GM23338 (cell line): ENCODE data around the gene MAP2K6. TPM values are rescaled to one million over a fixed set of nuclear protein-coding genes. Genes with fewer than 3 reads are reported as not detected.

Source experiments
- ATAC-seq: fragments of 200-7000 bp; cut with Tn5 transposase; 3 replicates; pipeline ENCODE4 v1.9.1; 2020
- DNase-seq: peaks from one replicate; pipeline ENCODE4 v3.0.0-alpha.2; 2015; ENCODE audit warnings: low spot score
- H2AFZ ChIP-seq: fragments of 200-600 bp; sonication (generic); 2 replicates; pipeline ENCODE4 v1.8.0; 2016; ENCODE audit warnings: antibody characterized with exemption, mild to moderate bottlenecking, moderate library complexity
- H3F3A ChIP-seq: fragments of 200-600 bp; sonication (generic); replicated peaks from 2 replicates; pipeline ENCODE4 v1.8.0; 2017; ENCODE audit warnings: antibody characterized with exemption, mixed run types, low read depth
- H3K27ac ChIP-seq: fragments of 200-600 bp; sonication (generic); 2 replicates; pipeline ENCODE4 v1.6.1; 2016; ENCODE audit warnings: low read depth
- H3K27me3 ChIP-seq: fragments of 200-600 bp; sonication (generic); 2 replicates; pipeline ENCODE4 v1.8.0; 2016; ENCODE audit warnings: mild to moderate bottlenecking, mixed run types, moderate library complexity; ENCODE audit not compliant: insufficient read depth
- H3K36me3 ChIP-seq: fragments of 200-600 bp; sonication (generic); 2 replicates; pipeline ENCODE4 v1.8.0; 2016; ENCODE audit warnings: mild to moderate bottlenecking; ENCODE audit not compliant: insufficient read depth
- H3K4me1 ChIP-seq: fragments of 200-600 bp; sonication (generic); 2 replicates; pipeline ENCODE4 v1.8.0; 2016; ENCODE audit warnings: mild to moderate bottlenecking, moderate library complexity; ENCODE audit not compliant: insufficient read depth
- H3K4me2 ChIP-seq: fragments of 200-600 bp; sonication (generic); 2 replicates; pipeline ENCODE4 v1.7.1; 2017; ENCODE audit warnings: mixed run types
- H3K4me3 ChIP-seq: fragments of 200-600 bp; sonication (generic); 2 replicates; pipeline ENCODE4 v1.6.1; 2016; ENCODE audit warnings: mixed run types
- H3K79me2 ChIP-seq: fragments of 200-600 bp; sonication (generic); replicated peaks from 2 replicates; pipeline ENCODE4 v1.8.0; 2017; ENCODE audit warnings: mild to moderate bottlenecking; ENCODE audit not compliant: insufficient read depth
- H3K9me2 ChIP-seq: fragments of 200-600 bp; sonication (generic); 2 replicates; pipeline ENCODE4 v1.8.0; 2017; ENCODE audit not compliant: insufficient read depth
- H4K20me1 ChIP-seq: fragments of 200-600 bp; sonication (generic); replicated peaks from 2 replicates; pipeline ENCODE4 v1.8.0; 2017; ENCODE audit warnings: mild to moderate bottlenecking; ENCODE audit not compliant: insufficient read depth
- H3K27ac Mint-ChIP-seq: 2 replicates; pipeline ENCODE4 v1.8.0; 2020; ENCODE audit warnings: inconsistent platforms, mild to moderate bottlenecking, moderate library complexity, mixed read lengths
- H3K27me3 Mint-ChIP-seq: 3 replicates; pipeline ENCODE4 v1.8.0; 2022; ENCODE audit warnings: low read depth, mild to moderate bottlenecking, moderate library complexity, mixed read lengths, inconsistent platforms; ENCODE audit not compliant: insufficient read depth, poor library complexity
- H3K36me3 Mint-ChIP-seq: 3 replicates; pipeline ENCODE4 v1.8.0; 2021; ENCODE audit warnings: low read depth, mild to moderate bottlenecking, inconsistent platforms, moderate library complexity, mixed read lengths
- H3K4me1 Mint-ChIP-seq: 3 replicates; pipeline ENCODE4 v1.8.0; 2020; ENCODE audit warnings: mild to moderate bottlenecking, inconsistent platforms, mixed read lengths
- H3K4me3 Mint-ChIP-seq: 3 replicates; pipeline ENCODE4 v1.8.0; 2021; ENCODE audit warnings: moderate library complexity, mild to moderate bottlenecking, inconsistent platforms, mixed read lengths
- H3K9me3 Mint-ChIP-seq: 3 replicates; pipeline ENCODE4 v1.8.0; 2020; ENCODE audit warnings: moderate library complexity, mild to moderate bottlenecking, inconsistent platforms, mixed read lengths
- JUNB ChIP-seq: IDR thresholded peaks from one replicate; pipeline ENCODE4 v1.6.1; 2016; ENCODE audit warnings: antibody characterized with exemption; ENCODE audit not compliant: unreplicated experiment
- NANOG ChIP-seq: IDR thresholded peaks from 2 replicates; pipeline ENCODE4 v1.6.1; 2016; ENCODE audit warnings: antibody characterized with exemption, borderline replicate concordance
- POLR2AphosphoS5 ChIP-seq: IDR thresholded peaks from 2 replicates; pipeline ENCODE4 v1.6.1; 2016; ENCODE audit warnings: antibody characterized with exemption, low read depth
- STAT1 ChIP-seq: IDR thresholded peaks from one replicate; pipeline ENCODE4 v1.6.1; 2016; ENCODE audit warnings: antibody characterized with exemption; ENCODE audit not compliant: unreplicated experiment
- ZNF331 ChIP-seq: fragments of 250-450 bp; sonication (Bioruptor Pico); IDR thresholded peaks from 2 replicates; pipeline ENCODE4 v1.5.0; 2020; ENCODE audit warnings: low read depth, mild to moderate bottlenecking, moderate library complexity
- ZNF462 ChIP-seq: fragments of 250-450 bp; sonication (Bioruptor Pico); IDR thresholded peaks from 2 replicates; pipeline ENCODE4 v1.5.0; 2020; ENCODE audit warnings: mild to moderate bottlenecking, moderate library complexity
- polyA plus RNA-seq: library from polyadenylated mRNA; unstranded; fragments of >200 nt; fragmentation: Nextera tagmentation; extraction: Ambion mirVana; gene quantifications from 2 replicates; pipeline ENCODE4 v1.2.1, GENCODE V29; 2016
- total RNA-seq: library from RNA; depleted of rRNA; stranded (reverse); fragments of >200 nt; shearing (Covaris generic); gene quantifications from 2 replicates; pipeline ENCODE4 v1.2.3, GENCODE V29; 2014

MAP2K6 gene
- total and polyA plus RNA-seq, 2 experiments from 2014 or later = 26.3 to 31.1 TPM

- TF ChIP-seq ZNF331 (CRISPR knock-in tag) (no peak), JUNB (no peak)
These were observed 94.3 kb downstream of the MAP2K6 start (continued) for GRCh38 chr17:69508814-69509213.

GRCh38 chr17:69511250-69511649 lies 96.8 kb downstream of the MAP2K6 start:
- H4K20me1 ChIP-seq = no peaks in the 10 kb centered on the region
- Mint-ChIP-seq H3K4me1 (peaks cover 12% of the 10 kb centered on the region), H3K27ac (peak overlapping the region; percentile 91), H3K4me3 (no peak overlapping the region), H3K9me3 (peaks cover 8% of the 10 kb centered on the region), H3K27me3 (no peaks in the 10 kb centered on the region), H3K36me3 (peaks cover 20% of the 10 kb centered on the region)
- TF ChIP-seq STAT1 (no peak), NANOG (no peak), POLR2AphosphoS5 (no peak), ZNF331 (CRISPR knock-in tag) (no peak), ZNF462 (no peak)
- ATAC-seq (no peak), DNase-seq (no peak)
- H3K36me3 ChIP-seq = no peaks in the 10 kb centered on the region
- H3K4me2 ChIP-seq = no peak overlapping the region
- no peaks in the 10 kb centered on the region for H3K27me3 ChIP-seq
- H3K9me2 ChIP-seq = no peaks in the 10 kb centered on the region
- no peaks in the 10 kb centered on the region for H3F3A ChIP-seq
- no peak overlapping the region for H3K4me3 ChIP-seq
- peaks cover 14% of the 10 kb centered on the region for H3K4me1 ChIP-seq
- H3K79me2 ChIP-seq = peaks cover 25% of the 10 kb centered on the region
- H2AFZ ChIP-seq = no peak overlapping the region
- H3K27ac ChIP-seq = peak overlapping the region; percentile 51; the same call in 1 of the 2 replicates
